ENCODE data around the gene CDC14A. TPM values are rescaled to one million over a fixed set of nuclear protein-coding genes. Genes with fewer than 3 reads are reported as not detected.

CDC14A gene
- total RNA-seq, 1 experiment from 2014 or later = 2.6 TPM

DNA sequence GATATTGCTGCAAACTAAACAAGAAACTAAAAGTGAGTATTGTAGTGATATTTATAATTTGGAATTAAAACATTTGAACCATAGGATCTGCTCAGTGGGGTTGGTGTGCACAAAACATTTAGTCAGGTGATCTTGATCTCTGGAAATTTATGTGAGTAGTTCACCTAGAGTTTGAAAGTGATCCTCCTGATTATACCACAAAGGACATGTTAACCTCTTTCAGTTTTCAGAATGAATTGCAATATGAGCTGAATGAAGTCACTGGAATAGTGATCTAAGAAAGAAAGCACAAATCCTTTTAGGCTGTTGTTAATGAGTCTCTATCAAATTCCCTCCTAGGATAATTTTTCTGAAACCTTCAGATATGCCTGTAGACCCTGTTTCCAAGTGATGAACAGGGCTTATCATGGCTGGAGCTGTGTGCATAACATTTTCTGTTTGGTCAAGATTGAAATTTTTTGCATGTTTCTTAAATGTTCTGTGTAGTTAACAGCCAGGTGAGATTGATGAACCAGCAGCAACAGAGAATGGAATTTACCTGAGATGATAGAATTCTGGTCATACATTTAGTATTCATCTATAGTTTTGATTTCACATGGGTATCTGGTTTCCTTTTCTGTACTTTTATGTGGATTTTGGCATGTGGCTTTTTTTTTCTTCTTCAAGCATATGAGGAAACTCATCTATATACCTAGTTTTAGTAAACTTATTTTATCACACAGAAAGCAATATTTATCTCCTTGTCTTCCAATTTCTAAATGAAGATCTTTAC, 25.5 kb downstream of the CDC14A start:
- no peaks in the 10 kb centered on the region for H3K4me1 Mint-ChIP-seq (ENCODE audit: insufficient read depth, unreplicated experiment)
- no peak overlapping the region for H3K4me3 Mint-ChIP-seq (ENCODE audit: unreplicated experiment)
- no peaks in the 10 kb centered on the region for H3K27me3 Mint-ChIP-seq (ENCODE audit: insufficient read depth, unreplicated experiment)
- CTCF ChIA-PET = no interaction called here
- no peak for DNase-seq (ENCODE audit: unreplicated experiment)
- POLR2A ChIA-PET = no interaction called here
- no peaks in the 10 kb centered on the region for H3K36me3 Mint-ChIP-seq (ENCODE audit: insufficient read depth, unreplicated experiment)
- TF ChIP-seq, protein P1, sequence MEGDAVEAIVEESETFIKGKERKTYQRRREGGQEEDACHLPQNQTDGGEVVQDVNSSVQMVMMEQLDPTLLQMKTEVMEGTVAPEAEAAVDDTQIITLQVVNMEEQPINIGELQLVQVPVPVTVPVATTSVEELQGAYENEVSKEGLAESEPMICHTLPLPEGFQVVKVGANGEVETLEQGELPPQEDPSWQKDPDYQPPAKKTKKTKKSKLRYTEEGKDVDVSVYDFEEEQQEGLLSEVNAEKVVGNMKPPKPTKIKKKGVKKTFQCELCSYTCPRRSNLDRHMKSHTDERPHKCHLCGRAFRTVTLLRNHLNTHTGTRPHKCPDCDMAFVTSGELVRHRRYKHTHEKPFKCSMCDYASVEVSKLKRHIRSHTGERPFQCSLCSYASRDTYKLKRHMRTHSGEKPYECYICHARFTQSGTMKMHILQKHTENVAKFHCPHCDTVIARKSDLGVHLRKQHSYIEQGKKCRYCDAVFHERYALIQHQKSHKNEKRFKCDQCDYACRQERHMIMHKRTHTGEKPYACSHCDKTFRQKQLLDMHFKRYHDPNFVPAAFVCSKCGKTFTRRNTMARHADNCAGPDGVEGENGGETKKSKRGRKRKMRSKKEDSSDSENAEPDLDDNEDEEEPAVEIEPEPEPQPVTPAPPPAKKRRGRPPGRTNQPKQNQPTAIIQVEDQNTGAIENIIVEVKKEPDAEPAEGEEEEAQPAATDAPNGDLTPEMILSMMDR (IDR thresholded peaks at IDR 0.05; ENCODE audit: unreplicated experiment) = no peak
- no peak overlapping the region for H3K27ac Mint-ChIP-seq (ENCODE audit: low read depth, unreplicated experiment)
- no peaks in the 10 kb centered on the region for H3K9me3 Mint-ChIP-seq (ENCODE audit: unreplicated experiment)
- no TSS peak for BruUV-seq (replicated peaks)
- intact Hi-C loops (cut with micrococcal nuclease) = no loop called here

DNA sequence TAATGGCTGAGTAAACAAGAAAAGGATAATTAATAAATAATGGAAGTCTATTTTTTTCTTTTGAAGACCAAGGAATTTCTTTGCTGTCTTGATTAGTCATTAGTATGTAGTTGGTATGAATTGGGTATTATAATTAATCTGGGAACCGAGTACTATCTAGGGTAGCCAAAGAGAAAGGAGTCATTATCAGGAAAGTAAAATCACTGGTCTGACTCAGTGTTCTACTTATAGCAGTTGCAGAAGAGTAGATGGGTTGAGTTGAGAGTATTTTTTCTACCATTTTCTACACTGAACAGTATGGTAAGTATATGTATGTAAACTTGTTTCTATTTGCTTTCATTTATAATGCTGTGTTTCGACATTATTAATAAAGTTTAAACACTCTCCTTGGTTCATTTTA, 26.6 kb downstream of the CDC14A start:
- no peaks in the 10 kb centered on the region for H3K27me3 Mint-ChIP-seq (ENCODE audit: insufficient read depth, unreplicated experiment)

DNA sequence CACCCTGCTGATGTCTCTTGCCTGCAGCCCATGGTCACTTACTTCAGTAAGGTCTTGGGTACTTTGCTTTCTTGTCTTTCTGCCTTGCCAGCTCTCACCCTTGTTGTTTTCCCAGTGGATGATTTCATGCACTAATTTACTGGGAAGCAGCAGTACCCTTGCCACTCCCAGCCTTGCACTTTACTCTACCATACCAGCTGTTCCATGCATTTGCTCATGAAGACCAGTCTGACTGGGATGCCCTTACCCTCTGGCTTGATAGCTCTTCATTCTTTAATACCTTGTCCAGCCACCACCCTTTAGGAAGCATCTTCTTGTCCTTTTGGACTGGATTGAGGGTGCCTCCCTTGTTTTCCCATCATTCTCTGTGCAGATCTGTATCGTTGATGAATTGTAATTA, 28.3 kb downstream of the CDC14A start:
- TF ChIP-seq, protein P1 (IDR thresholded peaks at IDR 0.05; ENCODE audit: unreplicated experiment) = no peak
- Mint-ChIP-seq H3K27ac (ENCODE audit: low read depth, unreplicated experiment) (no peak overlapping the region), H3K4me1 (ENCODE audit: insufficient read depth, unreplicated experiment) (no peaks in the 10 kb centered on the region), H3K27me3 (ENCODE audit: insufficient read depth, unreplicated experiment) (no peaks in the 10 kb centered on the region), H3K4me3 (ENCODE audit: unreplicated experiment) (no peak overlapping the region), H3K36me3 (ENCODE audit: insufficient read depth, unreplicated experiment) (no peaks in the 10 kb centered on the region), H3K9me3 (ENCODE audit: unreplicated experiment) (no peaks in the 10 kb centered on the region)
- POLR2A ChIA-PET = interaction anchor here (0.7 kb wide), 1 partner anchor 42 kb away, joined by 3 read pairs; no protein-coding TSS in a partner anchor
- no peak for DNase-seq (ENCODE audit: unreplicated experiment)
- CTCF ChIA-PET = interaction anchor here (0.6 to 1.0 kb wide), 2 partner anchors 9 to 23 kb away, joined by 3 to 4 read pairs; no protein-coding TSS in a partner anchor
- intact Hi-C loops (cut with micrococcal nuclease) = no loop called here
- BruUV-seq (replicated peaks) = no TSS peak

More for the DNA sequence above, 26.6 kb downstream of the CDC14A start:
- no peak for DNase-seq (ENCODE audit: unreplicated experiment)
- H3K4me3 Mint-ChIP-seq (ENCODE audit: unreplicated experiment) = no peak overlapping the region
- CTCF ChIA-PET = no interaction called here
- POLR2A ChIA-PET = no interaction called here
- H3K36me3 Mint-ChIP-seq (ENCODE audit: insufficient read depth, unreplicated experiment) = no peaks in the 10 kb centered on the region
- no peaks in the 10 kb centered on the region for H3K9me3 Mint-ChIP-seq (ENCODE audit: unreplicated experiment)
- no peaks in the 10 kb centered on the region for H3K4me1 Mint-ChIP-seq (ENCODE audit: insufficient read depth, unreplicated experiment)
- H3K27ac Mint-ChIP-seq (ENCODE audit: low read depth, unreplicated experiment) = no peak overlapping the region
- no TSS peak for BruUV-seq (replicated peaks)
- TF ChIP-seq, protein P1 (IDR thresholded peaks at IDR 0.05; ENCODE audit: unreplicated experiment) = no peak
- intact Hi-C loops (cut with micrococcal nuclease) = no loop called here

DNA sequence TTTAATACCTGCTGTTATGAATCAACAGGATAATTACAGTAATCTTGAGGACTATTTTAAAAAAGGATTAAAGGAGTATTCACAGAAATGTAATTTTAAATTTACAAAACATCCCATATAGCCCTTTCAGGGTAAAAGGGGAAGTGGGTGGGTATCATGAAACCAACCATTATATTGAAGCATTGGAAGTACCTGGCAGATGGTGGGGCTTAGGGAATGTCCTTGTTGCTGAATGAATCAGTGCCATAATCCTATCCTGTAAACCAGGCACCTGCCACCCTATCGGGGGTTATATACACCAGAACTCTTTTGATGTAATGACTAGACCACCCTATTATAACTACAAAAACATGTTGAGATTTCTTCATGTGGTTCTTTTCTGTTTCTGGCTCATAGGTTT, 30.4 kb downstream of the CDC14A start:
- TF ChIP-seq, protein P1 (IDR thresholded peaks at IDR 0.05; ENCODE audit: unreplicated experiment) = no peak
- Mint-ChIP-seq H3K4me3 (ENCODE audit: unreplicated experiment) (no peak overlapping the region), H3K36me3 (ENCODE audit: insufficient read depth, unreplicated experiment) (no peaks in the 10 kb centered on the region), H3K4me1 (ENCODE audit: insufficient read depth, unreplicated experiment) (no peaks in the 10 kb centered on the region), H3K27ac (ENCODE audit: low read depth, unreplicated experiment) (no peak overlapping the region), H3K9me3 (ENCODE audit: unreplicated experiment) (no peaks in the 10 kb centered on the region), H3K27me3 (ENCODE audit: insufficient read depth, unreplicated experiment) (no peaks in the 10 kb centered on the region)
- no TSS peak for BruUV-seq (replicated peaks)
- intact Hi-C loops (cut with micrococcal nuclease) = no loop called here
- POLR2A ChIA-PET = no interaction called here
- DNase-seq (ENCODE audit: unreplicated experiment) = no peak
- CTCF ChIA-PET = interaction anchor here (0.8 kb wide), 1 partner anchor 40 kb away, joined by 3 read pairs; no protein-coding TSS in a partner anchor
